PC-3 (cell line): Measurements from ENCODE around the gene HAND2.

Source experiments
- CTCF ChIP-seq: fragments of 300-600 bp; sonication (generic); conservative IDR thresholded peaks from 2 replicates; pipeline ENCODE4 v1.5.1; 2017; ENCODE audit warnings: antibody characterized with exemption, low read depth, mild to moderate bottlenecking, low read length
- EZH2phosphoT487 ChIP-seq: fragments of 300-600 bp; sonication (generic); IDR thresholded peaks from 2 replicates; pipeline ENCODE4 v1.6.1; 2018; ENCODE audit warnings: mild to moderate bottlenecking, antibody characterized with exemption, low read length, borderline replicate concordance

DNA sequence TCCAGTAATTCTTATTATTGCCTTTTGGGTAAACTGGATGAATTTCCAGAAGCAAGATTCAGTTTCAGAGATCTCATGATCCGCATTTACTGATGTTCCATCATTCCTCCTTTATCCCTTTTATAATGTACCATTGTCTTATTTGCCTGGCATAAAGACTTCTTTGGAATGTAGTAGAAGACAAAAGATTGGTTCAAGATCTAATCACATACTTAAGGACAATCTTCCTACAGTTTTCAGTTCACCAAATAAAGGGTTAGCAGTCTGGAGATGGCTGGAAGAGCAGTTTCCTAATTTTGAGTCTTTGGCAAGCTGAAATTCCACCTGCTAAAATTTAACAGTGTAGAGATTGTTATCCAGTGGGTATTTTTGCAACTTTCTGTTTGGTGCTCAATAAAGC is 30.9 kb upstream of the HAND2 start:
- TF ChIP-seq CTCF (no peak), EZH2phosphoT487 (no peak)
